RKO (cell line): ENCODE results near the gene CLSTN3.
"Not testable (repeated sequence)": the region's sequence is repeated elsewhere in the genome, so short reads cannot be mapped to it uniquely, and the experiment has no call there.

Experiments used
- DNase-seq: peaks from one replicate; pipeline ENCODE4 v3.0.0-alpha.2; 2016; ENCODE audit warnings: low spot score

CLSTN3 gene

DNA sequence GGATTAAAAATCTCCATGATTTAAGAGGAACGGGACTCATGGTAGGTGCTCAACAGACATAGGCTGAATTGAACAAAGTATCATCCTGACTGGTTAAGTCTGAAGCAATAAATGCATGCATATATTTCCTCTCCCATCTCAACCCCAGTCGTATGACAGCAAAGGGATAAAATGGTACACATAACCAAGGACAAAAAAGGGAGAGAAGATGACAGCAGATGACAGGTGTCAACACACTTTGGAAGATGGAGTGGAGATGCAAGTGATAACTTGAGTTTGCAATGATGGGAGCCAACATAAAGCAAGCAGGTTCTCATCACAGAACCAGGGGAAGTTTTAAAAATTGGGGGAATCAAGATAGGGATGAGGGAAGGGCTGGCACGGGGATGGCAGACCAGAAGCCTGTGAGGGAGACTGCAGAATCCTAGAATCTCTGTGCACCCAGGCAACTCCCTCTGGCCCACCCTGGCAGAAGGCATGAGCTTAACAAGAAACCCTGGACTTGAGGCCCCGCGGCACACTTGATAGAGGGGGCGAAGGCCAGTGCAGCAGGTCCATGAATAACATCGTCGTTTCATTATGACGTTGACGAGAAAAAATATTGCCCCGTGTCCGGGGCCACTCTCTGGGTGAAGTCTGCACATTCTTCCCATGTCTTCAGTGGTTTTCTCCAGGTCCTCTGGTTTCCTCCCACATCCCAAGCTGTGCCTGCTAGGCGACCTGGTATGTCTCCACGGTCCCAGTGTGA, 26.2 kb upstream of the CLSTN3 start:
- DNase-seq = no peak

DNA sequence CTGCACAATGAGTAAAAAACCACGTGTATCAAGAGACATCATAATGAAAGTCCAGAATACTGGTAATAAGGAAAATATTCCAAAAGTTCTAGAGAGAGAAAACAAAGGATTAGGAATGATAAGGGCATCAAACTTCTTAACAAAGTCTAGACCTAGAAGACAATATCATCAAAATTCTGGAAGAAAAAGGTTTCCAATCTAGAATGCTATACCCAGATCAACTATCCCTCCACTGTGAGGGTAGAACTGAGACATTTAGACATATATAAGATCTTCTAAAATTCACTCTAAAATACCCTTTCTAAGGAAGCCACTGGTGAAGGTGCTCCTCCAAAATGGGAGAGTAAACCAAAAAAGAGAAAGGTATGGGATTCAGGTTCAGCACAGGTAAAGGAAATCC, 24.1 kb upstream of the CLSTN3 start:
- no peak for DNase-seq

DNA sequence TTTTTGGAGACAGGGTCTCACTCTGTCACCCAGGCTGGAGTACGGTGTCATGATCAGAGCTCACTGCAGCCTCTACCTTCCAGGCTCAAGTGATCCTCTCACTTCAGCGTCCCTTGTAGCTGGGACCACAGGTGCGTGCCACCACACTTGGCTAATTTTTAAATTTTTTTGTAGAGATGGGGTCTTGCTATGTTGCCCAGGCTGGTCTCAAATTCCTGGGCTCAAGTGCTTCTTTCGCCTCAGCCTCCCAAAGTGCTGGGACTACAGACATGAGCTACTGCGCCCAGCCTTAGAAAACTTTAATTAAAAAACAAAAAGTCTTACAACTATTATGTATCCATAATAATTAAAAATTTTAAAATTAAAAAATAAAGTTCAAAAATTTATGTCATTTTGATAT, 23.0 kb upstream of the CLSTN3 start:
- DNase-seq = not testable (repeated sequence)

DNA sequence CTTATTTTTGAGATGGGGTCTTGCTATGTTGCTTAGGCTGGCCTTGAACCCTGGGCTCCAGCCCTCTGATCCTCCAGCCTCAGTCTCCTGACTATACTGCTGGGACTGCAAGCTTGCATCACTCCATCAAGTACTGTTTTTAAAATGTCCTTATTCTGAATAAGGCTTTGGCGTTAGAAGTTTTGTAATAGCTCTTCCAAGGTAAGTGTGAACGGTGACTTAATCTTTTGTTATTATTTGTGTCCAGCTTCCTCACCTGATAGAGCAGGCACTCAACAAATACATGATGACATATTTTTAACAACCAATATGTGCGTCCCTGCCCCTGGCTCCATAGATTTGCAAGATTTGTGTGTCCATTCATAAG, 22.6 kb upstream of the CLSTN3 start:
- DNase-seq = peak; percentile 39

DNA sequence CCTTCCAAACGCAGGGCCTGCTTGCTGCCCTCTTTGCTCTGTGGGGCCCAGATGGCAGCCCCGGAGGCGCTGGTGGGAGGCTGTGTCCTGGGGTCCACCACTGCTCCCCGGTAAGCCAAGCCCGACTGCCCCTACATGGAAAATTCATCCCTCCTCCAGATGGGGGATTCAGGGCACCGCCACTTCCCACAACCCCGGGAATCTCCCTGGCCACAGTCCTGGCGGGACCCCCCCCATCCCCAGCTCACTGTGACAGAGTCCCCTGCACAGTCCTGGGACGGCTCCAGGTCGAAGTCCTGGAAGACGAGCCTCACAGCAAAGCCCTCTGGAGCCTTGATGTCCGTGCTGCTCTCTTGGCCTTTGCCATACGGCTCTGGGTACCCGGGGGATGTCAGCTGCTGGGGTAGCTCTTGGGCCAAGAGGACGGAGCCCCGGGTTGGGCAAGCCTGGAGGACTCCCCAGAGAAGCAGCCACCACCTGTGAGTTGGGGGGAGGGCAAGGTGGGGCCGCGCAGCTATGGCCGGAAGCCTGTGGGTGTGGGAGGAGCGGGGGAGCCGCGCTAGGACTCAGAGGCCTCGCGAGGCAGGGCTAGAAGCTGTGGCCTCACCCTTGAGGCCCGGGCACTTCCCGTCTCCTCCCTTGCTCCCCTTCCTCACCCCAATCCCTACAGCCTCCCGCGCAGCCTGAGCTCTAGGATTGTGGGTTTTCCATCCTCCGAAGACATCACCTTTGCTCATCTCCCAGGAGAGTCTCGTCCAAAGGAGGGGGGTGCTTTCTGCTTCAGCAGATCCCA, 22.0 kb upstream of the CLSTN3 start:
- peak; percentile 88 for DNase-seq

DNA sequence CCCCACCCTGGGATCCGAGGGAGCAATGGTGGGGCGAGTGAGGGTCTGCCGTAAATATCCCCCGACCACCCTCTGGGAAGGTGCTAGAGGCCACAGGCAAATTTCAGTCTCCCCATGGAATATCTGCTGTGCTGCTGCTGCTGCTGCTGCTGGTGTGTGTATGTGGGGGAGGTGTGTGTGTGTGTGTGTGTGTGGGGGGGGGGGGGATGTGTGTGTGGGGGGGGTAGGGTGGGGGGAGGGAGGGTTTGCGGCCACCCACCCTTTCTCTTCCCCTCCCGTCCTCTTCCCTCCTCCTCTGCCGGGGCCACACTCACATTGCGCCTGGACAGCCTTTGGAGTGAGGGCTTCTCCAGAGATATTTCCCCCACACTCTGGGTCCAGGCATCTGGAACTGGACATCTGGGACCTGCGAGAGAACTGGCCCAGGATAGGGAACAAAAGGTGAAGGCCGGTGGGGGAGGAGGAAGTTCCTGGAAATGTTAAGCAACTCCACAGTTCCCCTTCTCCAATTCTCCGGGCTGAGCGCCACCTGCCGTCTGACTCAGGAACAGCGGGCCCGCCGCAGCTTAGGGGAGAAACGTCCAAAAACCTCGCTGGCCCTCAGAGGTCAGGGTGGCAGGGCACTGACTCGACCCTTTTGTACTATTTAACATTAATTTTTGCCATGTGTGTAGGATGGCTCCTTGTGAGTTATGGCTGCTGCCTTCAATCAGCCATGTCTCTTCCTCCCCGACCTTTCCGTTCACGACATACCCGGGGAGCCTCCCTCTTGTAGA, 21.2 kb upstream of the CLSTN3 start, which contains the start of gene C1RL:
Gene C1RL, minus strand, starts transcription at position 419 of the 776 bp plus-strand sequence. Its CDS starts 34 bp downstream, at position 385.
- DNase-seq = peak; percentile 88

DNA sequence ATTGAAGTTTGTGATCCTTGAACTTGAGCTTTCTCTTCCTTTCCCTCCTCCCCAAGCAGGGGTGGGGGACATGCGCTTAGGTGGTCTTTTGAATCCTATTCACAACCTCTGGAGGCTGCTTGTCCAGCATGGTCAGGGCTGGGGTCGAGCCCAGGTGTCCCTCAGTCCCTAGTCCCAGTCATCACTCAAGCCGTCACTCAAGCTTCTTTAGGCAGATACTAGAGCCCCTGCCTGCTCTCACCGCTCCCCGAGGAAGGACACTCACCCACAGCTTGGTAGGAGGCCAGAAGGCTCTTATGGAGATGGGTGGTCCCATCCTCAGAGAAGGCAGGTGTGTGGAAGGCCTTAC, 20.6 kb upstream of the CLSTN3 start:
- DNase-seq = no peak

DNA sequence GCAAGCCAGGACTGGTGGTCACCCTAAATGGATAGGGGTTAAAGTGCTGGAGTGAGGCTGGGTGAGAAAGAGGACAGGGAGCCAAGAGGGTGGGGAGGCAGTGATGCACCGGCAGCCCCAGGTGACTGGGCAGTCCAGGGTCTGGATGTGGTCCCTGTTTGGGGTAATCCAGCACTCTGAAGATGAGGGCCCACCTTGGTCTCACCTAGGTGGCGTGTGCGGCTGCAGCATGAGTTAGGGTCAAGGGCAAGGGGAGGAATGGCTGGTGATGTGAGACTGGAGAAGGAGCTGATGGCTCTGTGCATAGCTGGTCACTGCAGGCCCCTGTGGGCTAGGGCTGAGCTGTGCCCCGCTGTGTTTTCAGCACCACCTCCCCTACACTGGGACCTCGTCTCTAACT, 19.5 kb upstream of the CLSTN3 start:
- no peak for DNase-seq

DNA sequence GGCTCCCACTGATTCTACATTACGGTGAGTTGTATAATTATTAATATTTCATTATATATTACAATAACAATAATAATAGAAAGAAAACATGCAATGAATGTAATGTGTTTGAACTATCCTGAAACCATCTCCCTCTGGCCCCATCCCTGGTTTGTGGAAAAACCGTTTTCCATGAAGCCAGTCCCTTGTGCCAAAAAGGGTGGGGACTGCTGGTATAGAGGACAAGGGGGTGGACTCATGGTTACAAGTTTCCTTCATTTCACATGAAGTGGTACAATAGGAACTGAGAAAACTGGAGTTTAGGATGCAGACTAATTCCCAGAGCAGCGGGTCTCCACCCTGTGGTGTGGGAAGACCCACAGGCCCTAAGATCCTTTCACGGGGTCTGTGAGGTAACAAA, 18.1 kb upstream of the CLSTN3 start:
- DNase-seq = no peak

DNA sequence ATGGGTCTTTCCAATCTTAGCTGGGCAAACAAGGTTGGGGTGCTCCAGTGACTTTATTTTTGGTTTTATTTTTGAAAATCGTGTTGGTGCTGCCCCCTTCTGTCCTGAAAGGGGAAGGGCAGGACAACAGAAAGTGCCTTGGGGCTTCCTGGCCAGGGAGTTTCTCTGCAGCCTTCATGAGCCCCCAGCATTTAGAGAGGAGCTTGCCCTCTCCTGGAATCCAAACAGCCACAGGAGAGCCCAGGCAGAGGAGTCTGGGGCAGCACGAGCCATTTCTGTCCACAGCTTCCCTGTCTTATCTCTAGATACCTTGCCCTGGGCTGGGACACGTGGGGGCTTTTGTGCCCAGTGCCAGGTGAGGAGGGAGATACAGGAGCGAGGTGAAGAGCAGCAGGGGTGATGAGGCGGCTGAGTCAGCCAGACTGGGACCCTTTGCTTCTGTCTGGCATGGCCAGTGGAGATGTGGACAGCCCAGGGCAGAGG, 16.7 kb upstream of the CLSTN3 start:
- DNase-seq = peak; percentile 73

DNA sequence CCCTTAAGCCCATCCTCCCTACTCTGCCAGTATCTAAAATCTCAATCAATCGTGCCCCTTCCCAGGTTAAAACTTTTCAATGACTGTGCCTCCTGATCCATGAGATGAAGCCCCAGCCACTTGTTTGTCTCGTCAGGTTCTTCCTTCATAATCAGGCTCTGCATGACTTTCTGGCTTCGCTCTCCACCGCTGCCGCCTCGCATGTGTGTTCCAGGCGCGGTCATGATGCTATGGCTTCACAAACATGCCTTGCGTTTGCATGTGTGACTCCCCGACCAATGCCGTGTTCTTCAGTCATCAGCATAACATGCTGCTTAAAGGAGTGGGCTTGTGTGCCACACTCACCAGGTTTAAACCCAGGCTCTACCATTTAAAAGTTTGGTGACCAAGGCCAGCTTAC, 16.2 kb upstream of the CLSTN3 start:
- no peak for DNase-seq

DNA sequence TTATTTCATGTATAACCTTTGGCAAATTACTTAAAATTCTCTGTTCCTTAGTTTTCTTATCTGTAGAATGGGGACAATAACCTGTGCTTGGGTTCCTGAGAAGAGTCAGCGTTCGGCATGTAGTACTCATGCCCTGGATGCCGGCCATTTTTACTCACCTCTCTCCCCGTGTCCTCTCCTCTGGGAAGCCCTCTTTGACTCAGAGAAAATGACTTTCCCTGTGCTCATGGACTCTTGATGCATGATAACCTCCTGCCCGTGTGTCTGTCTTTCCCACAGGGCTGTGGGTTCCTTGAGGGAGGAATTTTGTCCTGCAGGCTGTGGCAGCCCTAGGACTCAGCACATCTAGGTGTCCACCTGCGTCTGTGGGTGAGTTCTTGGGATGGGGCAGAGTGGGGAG, 15.3 kb upstream of the CLSTN3 start:
- DNase-seq = no peak

DNA sequence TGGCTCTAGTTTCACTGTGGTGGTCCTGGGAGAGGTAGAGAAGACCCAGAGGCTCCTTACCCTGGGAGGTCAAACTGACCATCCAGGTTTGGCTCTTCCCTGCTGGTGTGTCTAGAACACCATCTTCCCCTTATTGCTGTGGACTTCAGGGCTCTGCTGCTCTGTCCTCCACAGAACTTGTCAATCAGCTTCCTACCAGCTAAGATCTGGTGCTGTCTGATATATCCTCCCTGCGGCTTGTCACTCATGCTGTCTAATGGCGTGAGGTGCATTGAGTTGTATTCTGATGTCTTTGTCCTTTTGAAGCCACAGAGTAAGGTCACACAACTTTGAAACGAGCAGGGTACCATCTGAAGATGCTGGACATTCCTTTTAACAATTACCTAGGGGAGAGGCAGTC, 14.0 kb upstream of the CLSTN3 start:
- DNase-seq = no peak

DNA sequence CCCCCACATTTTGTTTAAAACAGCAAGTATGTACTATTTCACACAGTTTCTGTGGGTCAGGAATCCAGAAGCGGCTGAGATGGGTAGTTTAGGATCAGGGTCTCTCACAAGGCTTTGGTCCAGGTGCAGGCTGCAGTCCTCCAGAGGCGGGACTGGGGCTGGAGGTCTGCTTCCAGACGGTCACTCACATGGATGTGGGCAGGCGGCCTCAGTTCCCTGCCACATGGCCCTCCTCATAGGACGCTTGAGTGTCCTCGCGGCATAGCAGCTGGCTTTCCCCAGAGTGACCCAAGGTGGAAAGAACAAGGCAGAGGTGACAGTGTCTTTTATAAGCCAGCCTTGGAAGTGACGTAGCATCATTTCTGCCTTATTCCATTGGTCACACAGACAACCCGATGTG, 13.3 kb upstream of the CLSTN3 start:
- no peak for DNase-seq

DNA sequence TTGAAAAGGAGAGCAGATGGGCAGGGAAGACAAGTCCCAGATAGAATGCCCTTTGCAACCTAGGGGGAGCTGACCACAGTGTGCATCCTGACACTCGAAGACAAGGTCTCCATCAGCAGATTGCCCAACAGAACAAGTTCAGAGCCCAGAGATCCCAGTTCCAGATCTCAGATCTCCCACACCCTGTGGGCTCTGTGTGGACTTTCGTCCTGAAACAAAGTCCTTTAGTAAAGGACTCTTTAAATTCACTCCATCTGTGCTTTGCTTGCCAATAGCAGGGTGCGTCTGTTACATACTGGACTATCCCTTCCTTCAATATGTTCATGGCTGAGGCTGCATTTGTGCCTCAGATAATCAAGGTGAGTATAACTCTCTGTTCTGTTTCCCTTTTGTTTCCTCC, 12.5 kb upstream of the CLSTN3 start:
- DNase-seq = no peak

DNA sequence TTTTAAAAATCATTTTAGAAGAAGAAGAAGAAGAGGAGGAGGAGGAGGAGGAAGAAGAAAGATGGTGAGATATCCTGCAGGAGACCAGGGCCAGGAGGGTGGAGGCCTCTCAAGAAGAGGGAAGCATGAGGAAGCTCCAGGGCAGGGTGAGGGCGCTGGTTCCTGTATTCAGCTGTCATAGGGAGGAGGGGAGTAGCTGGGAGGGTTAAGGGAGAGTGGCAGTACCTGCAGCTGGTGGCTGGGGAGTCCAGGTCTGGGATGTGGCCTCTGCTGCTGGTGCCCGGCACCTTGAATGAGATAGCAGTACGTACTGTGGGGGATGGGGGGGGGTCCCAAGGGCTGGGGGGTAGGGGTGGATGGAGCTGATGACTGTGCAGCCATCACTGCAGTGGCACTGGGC, 11.3 kb upstream of the CLSTN3 start:
- DNase-seq = no peak

DNA sequence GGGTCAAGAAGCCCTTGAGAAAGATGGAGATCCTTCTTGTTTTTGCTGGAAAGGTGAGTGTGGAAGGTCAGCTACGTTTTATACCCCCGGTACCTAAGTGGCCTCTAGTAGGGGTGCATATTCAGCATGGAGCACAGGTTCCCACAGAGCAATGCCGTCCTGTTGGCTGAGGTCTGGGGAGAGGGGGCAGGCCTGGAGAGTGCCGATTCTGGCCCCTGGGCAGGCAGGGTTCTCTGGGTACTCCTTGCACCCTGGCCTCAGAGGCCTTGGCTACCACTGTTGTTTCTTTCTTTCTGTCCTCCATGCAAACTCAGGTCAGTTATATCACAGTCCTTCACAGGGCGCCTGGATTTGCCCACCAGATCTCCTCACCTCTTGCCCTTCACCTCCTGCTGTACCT, 10.0 kb upstream of the CLSTN3 start:
- DNase-seq = no peak

DNA sequence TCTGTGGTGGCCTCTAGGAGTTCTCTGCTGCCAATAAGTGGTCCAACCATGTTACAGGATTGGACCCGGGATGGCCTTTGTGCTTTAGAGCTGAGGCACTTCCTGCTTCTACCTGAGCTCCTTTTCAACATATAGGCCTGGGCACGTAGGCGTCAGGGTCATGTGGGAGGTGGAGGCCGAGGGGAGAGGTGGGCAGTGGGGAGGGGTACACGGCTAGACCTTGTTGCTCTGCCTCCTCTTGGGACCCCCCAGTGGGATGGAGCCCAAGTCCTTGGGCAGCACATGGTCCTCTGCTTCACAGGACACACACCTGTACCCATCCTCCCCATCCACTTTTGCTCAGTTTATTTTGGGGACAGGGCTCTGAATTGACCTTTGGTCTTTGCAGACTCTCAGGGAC, 8.8 kb upstream of the CLSTN3 start:
- no peak for DNase-seq

DNA sequence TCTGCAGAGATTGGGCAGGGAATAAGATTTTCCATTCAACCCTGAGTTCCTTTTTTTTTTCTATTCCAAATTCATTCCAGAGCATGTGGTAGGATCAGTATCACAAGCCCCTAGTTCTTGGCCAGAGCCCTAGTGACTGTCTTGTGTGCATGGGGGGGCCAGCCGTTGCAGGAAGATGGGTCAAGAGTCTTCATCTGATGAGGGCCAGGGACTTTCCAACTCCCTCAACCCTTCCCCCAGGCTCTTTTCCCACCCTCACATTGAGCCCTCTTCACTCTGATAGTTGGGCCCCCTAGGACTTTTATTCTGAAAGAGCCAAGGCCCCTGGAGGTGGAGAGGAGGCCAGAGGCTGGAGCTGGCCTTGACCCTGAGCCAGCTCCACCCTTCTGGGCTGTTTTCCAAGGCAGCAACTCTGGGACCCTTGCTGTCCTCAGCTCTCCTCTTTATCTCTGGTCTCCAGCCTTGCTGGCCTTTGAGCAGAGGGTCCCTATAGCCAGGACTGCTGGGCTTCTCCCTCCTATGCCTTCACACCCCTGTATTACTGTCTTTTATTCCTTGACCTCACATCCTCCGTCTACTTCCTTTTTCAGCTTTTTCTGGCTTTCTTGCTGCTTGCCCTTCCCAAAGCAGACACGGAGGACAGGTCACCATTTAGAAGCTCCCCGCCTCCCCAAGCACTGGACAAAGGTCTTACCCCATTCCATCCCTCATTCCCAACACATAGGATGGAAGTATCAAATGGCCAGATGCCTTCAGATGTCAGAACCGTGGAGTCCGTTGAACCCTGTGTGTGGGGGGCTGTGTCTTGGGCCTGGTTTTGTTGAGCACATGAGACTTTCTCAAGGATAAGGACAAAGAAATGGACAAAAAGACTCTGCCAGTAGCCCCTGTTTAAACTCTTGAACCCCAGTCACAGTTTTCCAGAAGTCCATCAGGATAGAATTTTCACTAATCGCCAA, 7.1 kb upstream of the CLSTN3 start:
- no peak for DNase-seq

DNA sequence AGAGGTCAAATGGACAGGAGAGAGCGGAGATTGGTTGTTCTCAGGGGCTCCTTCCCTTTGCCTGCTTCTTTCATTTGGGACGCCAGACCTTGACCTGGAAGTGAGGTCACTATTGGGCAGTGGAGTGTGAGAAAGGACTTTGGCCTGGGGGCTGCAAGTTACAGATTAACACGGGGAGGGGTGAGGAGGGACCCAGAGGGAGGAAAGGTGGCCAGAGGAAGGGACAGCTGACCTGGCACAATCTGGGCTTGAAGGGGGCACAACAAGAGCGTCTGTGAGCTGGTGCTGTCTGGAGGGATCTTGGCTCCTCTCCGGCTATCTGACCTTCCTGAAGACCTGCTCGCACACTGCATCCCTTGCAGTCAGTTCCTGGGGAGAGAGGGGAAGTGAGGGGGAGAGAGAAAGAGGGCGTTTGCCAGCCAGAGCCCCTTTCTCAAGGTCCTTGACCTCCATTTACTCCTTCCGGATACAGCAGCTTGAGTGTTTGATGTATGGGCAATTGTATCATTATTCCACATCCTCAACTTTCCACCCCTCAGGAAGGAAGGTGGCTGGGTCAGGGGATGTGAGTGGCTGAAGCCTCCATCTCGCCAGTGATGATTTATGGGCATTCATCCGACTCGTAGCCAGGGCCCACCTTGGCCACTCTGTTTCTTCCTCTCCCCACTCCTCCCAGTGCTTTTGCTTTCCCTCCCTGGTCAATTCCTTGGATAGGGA, 6.2 kb upstream of the CLSTN3 start:
- DNase-seq = no peak

DNA sequence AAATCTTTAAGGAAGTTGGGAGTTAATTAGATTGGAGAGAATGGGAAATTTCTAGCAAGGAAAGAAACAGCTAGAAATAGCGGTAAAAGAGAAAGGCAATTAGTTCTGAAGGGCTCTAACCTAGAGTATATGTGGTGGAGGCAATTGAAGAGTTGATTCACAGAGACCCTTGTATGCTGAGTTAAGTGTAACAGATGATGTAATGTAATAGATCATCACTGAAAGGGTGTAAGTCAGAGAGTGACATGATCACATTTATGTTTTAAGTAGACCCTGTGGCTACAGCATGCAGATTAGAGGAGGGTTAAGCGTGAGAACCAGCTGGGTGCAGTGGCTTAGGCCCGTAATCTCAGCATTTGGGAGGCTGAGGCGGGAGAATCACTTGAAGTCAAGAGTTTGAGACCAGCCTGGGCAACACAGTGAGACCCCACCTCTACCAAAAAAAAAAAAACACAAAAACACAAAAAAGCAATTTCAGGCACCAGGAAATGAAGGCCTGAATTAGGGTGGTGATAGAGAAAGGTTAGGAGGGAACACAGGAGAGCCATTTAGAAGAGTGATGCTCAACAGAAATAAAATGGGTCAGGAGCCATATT, 4.4 kb upstream of the CLSTN3 start:
- no peak for DNase-seq
